Measurements from ENCODE around the gene MAPK1.
"Not testable (repeated sequence)": the region's sequence is repeated elsewhere in the genome, so short reads cannot be mapped to it uniquely, and the experiment has no call there.

Gene MAPK1

DNA sequence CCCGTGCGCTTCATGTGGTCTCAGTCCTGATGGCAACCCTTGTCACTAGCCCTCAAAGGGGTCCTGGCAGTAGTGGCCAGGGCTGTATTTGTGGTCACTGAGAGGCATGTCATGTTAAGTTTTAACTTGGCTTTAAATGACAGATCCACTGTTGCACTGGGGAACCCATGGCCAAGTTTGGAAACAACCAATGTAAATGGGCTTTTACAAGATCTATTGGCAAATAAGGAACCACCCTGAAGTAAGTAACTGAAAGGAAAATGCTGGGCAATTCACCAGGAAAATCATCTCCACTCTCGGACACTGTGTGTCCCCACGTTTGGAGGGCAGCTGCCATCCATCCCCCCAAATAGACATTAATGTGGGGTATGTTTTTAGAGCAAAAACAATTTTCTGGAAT lies 140.3 kb downstream of the MAPK1 start:
- no peak for ATAC-seq
- Mint-ChIP-seq H3K9me3 (no peaks in the 10 kb centered on the region), H3K4me1 (peaks cover 10% of the 10 kb centered on the region), H3K27me3 (peaks cover 16% of the 10 kb centered on the region), H3K27ac (no peak overlapping the region), H3K4me3 (no peak overlapping the region)
- DNase-seq = no peak

DNA sequence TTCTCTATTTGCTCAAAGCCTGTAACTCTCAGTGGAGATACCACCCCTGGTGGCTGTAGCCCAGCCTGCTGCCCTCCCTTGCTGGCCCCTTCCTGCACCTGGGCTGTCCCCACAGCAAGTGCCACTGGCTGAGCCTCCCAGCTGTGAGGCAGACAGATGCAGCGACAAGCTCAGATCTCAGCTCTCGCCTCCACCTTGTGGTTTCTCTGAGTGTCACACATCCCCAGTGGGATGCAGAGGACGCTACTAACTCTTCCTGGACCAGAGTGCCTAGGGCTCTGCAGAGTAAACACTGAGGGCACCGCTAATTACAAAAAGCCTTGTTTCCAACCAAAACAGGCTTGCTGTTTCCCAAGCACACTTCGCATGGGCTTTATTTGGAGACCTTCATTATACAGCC lies 140.8 kb downstream of the MAPK1 start:
- Mint-ChIP-seq H3K4me3 (no peak overlapping the region), H3K27ac (no peak overlapping the region), H3K4me1 (peaks cover 10% of the 10 kb centered on the region), H3K27me3 (peaks cover 16% of the 10 kb centered on the region), H3K9me3 (no peaks in the 10 kb centered on the region)
- ATAC-seq (peak; percentile 87), DNase-seq (peak; percentile 12 to 44)

DNA sequence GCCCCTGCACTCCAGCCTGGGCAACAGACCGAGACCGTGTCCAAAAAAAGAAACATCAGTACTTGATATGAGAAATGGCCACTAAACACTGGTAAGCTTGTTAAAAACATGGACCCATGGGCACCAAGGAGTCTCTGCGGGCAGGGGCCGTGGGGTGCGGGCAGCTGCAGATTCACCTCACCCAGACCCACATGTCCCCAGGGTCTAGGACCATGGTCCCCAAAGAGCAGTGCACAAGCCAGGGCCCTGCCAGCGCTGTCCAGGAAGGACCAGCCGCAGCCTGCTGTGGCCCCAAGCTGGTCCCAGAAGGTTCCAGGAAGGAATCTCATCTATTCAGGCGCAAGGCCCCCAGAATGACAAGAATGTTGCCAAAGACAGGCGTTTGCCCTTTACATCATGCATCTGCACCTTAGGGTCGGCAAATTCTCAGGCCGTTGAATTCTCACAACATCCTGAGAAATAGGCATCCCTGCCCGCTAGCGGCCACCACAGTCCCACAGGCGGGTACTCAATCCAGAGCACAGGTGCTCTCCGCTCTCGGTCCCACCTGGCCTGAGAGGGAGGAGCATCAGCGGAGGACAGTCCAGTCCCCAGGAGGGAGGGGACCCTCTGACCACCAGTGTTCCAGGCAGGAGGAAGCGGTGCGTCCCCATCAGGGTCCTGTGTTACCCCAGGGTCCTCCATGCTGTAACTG lies 141.3 kb downstream of the MAPK1 start:
- H3K4me3 Mint-ChIP-seq = no peak overlapping the region
- H3K4me1 Mint-ChIP-seq = peaks cover 10% of the 10 kb centered on the region
- ATAC-seq (no peak), DNase-seq (no peak)
- H3K9me3 Mint-ChIP-seq = no peaks in the 10 kb centered on the region
- no peak overlapping the region for H3K27ac Mint-ChIP-seq
- peaks cover 16% of the 10 kb centered on the region for H3K27me3 Mint-ChIP-seq

DNA sequence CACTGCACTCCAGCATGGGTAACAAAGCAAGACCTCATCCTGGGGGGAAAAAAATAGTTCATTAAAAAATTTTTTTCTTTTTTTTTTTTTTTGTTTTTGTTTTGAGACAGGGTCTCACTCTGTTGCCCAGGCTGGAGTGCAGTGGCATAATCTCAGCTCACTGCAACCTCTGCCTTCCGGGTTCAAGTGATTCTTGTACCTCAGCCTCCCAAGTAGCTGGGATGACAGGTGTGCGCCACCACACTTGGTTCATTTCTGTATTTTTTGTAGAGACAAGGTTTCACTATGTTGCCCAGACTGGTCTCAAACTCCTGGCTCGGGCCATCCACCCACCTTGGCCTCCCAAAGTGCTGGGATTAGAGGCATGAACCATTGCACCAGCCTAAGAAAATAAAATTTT lies 142.9 kb downstream of the MAPK1 start:
- not testable (repeated sequence) for H3K4me1 Mint-ChIP-seq, ATAC-seq, H3K4me3 Mint-ChIP-seq, H3K9me3 Mint-ChIP-seq, DNase-seq, H3K27ac Mint-ChIP-seq
- H3K27me3 Mint-ChIP-seq = peaks cover 16% of the 10 kb centered on the region

DNA sequence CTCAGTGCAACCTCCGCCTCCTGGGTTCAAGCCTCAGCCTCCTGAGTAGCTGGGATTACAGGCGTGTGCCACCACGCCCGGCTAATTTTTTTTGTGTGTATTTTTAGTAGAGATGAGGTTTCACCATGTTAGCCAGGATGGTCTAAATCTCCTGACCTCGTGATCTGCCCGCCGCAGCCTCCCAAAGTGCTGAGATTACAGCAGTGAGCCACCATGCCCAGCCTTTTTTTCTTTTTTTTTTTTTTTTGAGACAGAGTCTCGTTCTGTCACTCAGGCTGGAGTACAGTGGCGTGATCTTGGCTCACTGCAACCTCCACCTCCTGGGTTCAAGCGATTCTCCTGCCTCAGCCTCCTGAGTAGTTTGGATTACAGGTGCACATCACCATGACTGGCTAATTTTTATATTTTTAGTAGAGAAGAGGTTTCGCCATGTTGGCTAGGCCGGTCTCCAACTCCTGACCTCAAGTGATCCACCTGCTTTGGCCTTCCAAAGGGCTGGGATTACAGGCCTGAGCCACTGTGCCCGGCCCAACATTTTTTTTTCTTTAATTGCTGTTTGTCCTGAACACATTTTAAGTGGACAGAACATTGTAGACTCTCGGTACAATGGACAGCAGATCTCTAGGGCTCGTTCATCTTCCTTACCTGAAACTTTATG lies 146.1 kb downstream of the MAPK1 start:
- not testable (repeated sequence) for H3K4me3 Mint-ChIP-seq, H3K4me1 Mint-ChIP-seq, H3K9me3 Mint-ChIP-seq, H3K27ac Mint-ChIP-seq, ATAC-seq, DNase-seq, H3K27me3 Mint-ChIP-seq

DNA sequence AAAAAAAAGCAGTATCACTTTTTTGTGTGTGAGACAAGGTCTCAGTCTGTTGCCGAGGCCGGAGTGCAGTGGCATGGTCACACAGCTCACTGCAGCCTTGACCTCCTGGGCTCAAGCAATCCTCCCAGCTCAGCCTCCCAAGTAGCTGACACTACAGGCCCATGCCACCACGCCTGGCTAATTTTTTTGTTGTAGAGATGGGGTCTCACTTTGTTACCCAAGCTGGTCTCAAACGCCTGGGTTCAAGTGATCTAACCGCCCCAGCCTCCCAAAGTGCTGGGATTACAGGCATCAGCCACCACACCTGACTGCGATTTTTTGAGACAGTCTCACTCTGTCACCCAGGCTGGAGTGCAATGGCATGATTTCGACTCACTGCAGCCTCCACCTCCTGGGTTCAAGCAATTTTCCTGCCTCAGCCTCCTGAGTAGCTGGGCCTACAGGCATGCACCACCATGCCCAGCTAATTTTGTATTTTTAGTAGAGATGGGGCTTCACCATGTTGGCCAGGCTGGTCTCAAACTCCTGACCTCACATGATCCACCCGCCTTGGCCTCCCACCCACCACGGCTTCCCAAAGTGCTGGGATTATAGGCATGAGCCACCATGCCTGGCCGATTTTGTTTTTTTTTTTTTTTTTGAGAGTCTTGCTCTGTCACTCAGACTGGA lies 147.1 kb downstream of the MAPK1 start:
- not testable (repeated sequence) for H3K27me3 Mint-ChIP-seq, H3K4me3 Mint-ChIP-seq, H3K9me3 Mint-ChIP-seq, DNase-seq, H3K27ac Mint-ChIP-seq, ATAC-seq, H3K4me1 Mint-ChIP-seq

DNA sequence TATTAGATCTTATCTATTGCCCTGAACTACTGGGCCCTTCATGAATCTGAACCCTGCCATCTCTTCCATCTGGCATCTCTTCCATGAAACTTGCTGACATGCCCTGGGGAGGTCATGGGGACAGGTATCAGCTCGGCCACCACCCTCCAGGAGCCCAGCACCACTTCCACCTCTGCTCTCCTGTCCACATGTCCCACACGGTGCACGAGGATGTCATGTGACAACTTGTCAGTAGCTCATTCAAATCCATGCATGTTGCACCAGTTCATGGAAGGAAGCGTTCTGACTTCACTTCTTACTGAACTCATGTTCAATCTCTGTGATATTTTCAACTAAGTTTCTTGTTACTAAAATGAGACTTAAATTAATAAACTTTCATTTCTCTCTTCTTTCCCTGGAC lies 148.4 kb downstream of the MAPK1 start:
- ATAC-seq = no peak
- Mint-ChIP-seq H3K9me3 (no peaks in the 10 kb centered on the region), H3K27me3 (no peaks in the 10 kb centered on the region), H3K4me3 (no peak overlapping the region), H3K27ac (no peak overlapping the region), H3K4me1 (peaks cover 5% of the 10 kb centered on the region)
- DNase-seq = no peak

DNA sequence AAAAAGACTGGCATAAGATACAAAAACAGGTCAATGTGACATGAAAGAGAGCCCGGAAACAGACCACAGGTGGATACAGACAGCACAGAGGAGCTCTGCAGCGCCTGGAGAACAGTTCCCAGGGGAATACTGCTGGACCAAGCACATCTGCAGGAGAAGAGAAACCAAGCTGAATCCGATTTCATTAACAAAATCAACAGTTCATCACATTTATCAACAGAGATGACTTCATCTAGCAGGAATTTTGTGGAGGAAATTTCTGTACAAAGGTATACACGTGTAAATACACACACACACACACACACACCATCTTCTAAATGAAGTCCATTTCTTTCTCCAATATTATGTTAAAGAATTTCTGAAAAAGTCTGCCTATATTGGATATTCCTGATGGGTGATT lies 148.9 kb downstream of the MAPK1 start:
- Mint-ChIP-seq H3K4me3 (no peak overlapping the region), H3K4me1 (peaks cover 8% of the 10 kb centered on the region), H3K9me3 (no peaks in the 10 kb centered on the region), H3K27me3 (no peaks in the 10 kb centered on the region), H3K27ac (no peak overlapping the region)
- no peak for DNase-seq
- ATAC-seq = no peak

DNA sequence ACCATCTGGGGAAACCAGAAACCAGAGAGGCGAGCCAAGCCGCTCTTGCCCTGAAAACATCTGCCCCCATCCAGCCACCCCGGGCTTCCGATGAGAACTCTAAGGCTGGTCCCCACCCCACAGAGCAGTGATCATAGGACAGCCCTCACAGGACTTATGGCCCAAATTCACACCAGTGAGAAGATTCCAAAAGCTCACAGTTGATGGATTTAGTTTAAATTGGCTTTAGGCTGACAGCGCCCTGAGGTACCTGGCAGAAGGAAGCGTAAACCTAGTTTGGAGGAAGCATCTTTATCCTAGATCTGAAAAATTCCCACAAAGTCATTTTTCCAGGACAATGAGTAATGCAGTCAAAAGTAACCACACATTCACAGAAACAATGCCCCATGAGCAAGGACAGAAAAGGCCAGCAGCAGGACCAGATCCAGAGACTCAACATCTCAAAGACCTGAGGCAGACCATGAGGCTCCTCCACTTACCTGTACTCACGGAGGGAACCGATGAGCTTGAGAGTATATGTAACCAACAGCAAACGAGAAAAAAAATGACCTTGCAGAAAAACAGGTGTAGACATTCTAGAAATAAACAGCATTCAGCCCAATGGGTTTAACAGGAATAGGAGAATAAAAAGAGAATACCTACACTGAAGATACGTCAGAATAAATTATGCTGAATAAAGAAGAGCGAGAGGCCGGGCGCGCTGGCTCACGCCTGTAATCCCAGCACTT lies 150.9 kb downstream of the MAPK1 start:
- DNase-seq, H3K4me3 Mint-ChIP-seq, ATAC-seq, H3K9me3 Mint-ChIP-seq, H3K27ac Mint-ChIP-seq, H3K27me3 Mint-ChIP-seq: not testable (repeated sequence)
- peaks cover 15% of the 10 kb centered on the region for H3K4me1 Mint-ChIP-seq

DNA sequence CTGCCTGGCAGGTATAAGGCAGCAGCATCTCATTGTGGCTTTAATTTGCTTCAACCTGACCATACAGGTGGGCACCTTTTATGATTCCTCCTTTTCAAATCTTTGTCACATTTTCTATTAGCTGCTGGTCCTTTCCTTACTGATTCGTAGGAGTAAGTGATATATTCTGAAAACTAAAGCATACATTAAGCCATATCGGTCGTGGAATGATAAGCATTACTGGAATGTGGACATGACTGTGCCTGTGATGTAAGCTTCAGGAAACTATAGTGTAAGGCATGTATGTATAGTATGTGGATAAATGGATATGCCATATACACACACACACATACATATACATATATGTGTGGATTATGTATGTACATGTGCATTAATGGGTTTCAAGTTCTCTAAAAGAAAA lies 152.7 kb downstream of the MAPK1 start:
- no peaks in the 10 kb centered on the region for H3K9me3 Mint-ChIP-seq
- DNase-seq (no peak), ATAC-seq (no peak)
- H3K27me3 Mint-ChIP-seq = no peaks in the 10 kb centered on the region
- H3K27ac Mint-ChIP-seq = no peak overlapping the region
- no peak overlapping the region for H3K4me3 Mint-ChIP-seq
- H3K4me1 Mint-ChIP-seq = peaks cover 15% of the 10 kb centered on the region

DNA sequence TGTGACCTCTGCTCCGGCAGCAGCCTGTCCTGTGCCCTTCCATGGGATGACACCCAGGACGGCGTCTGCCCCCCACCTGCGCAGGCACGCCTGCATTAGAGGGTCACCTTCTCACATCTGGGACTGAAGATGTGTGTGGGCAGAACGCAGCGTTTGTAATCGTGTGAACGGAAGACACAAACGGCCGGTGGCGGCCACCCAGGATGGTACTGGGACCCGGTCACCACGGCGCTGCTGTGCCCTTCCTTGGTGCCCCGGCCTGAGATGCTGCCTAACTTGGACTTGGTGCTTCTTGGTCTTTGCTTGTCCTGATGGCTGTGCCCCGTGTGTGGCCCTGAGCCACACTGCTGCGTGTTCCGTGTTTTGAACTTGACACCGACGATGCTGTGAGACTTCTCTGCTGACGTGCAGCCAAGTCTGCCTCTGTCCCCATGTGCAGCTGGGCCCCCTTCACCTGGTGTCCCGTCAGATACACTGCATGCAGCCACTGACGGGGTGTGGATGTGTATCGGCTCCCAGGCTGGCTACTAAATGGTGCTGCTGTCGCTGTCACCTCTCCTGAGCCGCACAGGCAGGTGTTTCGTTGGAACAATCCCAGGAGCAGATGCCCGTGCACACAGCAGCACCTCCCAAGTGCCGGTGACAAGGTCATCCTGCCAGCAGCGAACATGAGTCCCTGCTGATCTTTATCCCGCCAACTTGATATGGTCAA lies 153.2 kb downstream of the MAPK1 start:
- no peak overlapping the region for H3K27ac Mint-ChIP-seq
- H3K4me3 Mint-ChIP-seq = no peak overlapping the region
- no peaks in the 10 kb centered on the region for H3K27me3 Mint-ChIP-seq
- no peaks in the 10 kb centered on the region for H3K9me3 Mint-ChIP-seq
- H3K4me1 Mint-ChIP-seq = peaks cover 14% of the 10 kb centered on the region
- no peak for ATAC-seq
- DNase-seq = no peak

DNA sequence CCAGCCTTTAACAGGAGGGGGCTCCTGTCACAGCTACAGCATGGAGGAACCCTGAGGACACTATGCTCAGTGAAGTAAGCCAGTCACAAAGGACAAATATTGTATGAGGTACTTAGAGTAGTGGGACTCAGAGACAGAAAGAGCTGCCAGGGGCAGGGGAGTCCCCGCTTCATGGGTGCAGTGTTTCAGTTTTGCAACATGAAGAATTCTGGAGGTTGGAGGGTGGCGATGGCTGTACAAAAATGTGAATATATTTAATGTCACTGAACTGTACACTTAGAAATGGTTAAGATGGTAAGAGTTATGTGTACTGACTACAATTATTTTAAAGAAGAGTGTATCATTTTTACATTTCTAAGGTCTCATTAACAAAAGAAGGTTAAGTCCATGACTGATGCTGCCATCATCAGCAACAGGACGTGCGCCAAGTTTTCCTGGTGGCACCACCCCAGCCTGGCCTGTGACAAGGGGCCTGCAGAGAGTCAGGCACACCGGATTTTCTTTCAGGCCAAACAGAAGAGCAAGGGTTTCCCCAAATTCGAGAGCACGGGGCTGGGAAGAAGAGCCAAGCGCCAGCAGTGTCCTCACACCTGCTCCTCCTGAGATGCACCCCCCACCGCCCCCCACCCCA lies 153.9 kb downstream of the MAPK1 start:
- no peaks in the 10 kb centered on the region for H3K27me3 Mint-ChIP-seq
- DNase-seq (no peak), ATAC-seq (peak; percentile 76)
- peaks cover 9% of the 10 kb centered on the region for H3K4me1 Mint-ChIP-seq
- peak overlapping the region; percentile 47 to 66 for H3K4me3 Mint-ChIP-seq
- peak overlapping the region in 1 of 2 donors; percentile 80 for H3K27ac Mint-ChIP-seq
- H3K9me3 Mint-ChIP-seq = no peaks in the 10 kb centered on the region

DNA sequence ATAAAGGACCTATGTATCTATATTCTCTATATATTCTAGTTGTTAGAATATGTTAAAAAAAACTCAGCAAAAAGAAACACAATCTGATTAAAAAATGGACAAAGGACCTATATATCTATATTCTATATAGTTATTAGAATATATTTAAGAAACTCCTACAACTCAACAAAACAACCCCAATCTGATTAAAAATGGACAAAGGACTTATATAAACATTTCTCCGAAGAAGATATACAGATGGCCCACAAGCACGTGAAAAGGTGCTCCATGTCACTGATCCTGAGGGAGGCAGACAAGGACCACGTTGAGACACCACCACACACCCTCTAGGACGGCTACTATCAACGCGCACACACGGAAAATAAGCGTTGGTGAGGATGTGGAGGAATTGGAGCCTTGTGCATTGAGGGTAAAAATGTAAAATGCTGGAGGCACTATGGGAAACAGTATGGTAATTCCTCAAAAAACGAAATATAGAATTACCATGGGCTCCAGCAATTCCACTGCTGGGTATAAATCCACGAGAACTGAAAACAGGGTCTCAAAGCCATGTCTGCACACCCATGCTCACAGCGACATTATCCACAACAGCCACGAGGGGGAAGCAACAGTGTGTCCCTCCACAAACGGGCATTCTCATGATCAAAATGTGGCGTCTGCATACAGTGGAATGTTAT lies 154.6 kb downstream of the MAPK1 start:
- Mint-ChIP-seq H3K9me3 (no peaks in the 10 kb centered on the region), H3K27me3 (no peaks in the 10 kb centered on the region), H3K27ac (peak overlapping the region in 1 of 2 donors; percentile 80), H3K4me3 (peak overlapping the region; percentile 47 to 66), H3K4me1 (peaks cover 9% of the 10 kb centered on the region)
- DNase-seq = peak; percentile 51 to 66
- peak; percentile 91 for ATAC-seq

DNA sequence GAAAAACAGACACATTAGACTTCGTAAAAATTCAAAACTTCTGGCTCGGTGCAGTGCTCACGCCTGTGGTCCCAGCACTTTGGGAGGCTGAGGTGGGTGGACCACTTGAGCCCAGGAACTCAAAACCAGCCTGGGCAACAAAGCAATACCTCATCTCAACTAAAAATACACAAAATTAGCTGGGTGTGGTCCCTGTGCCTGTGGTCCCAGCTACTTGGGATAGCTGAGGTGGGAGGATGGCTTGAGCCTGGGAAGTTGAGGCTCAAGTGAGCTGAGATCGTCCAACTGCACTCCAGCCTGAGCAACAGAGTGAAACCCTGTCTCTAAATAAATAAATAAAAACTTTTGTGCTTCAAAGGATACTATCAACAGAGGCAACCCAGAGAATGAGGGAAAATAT lies 155.6 kb downstream of the MAPK1 start:
- Mint-ChIP-seq H3K27me3 (no peaks in the 10 kb centered on the region), H3K27ac (no peak overlapping the region), H3K9me3 (no peaks in the 10 kb centered on the region), H3K4me3 (no peak overlapping the region), H3K4me1 (peaks cover 9% of the 10 kb centered on the region)
- DNase-seq (no peak), ATAC-seq (no peak)
